WTC11 (cell line): ENCODE results near the gene PTPN5.

Experiments used
- GABPB1 ChIP-seq: sonication (generic); formaldehyde crosslinking; IDR thresholded peaks from 2 replicates; pipeline ENCODE4 v1.8.1; 2023; ENCODE audit warnings: mild to moderate bottlenecking, missing genetic modification reagents
- NFYB ChIP-seq: sonication (generic); formaldehyde crosslinking; conservative IDR thresholded peaks from 2 replicates; pipeline ENCODE4 v1.8.0; 2022; ENCODE audit warnings: low read depth, missing genetic modification reagents
- ZBTB21 ChIP-seq: sonication (generic); formaldehyde crosslinking; IDR thresholded peaks from 2 replicates; pipeline ENCODE4 v1.8.1; 2023; ENCODE audit warnings: mild to moderate bottlenecking, missing genetic modification reagents, borderline replicate concordance
- TF ChIP-seq, protein P1 (sequence below): sonication (generic); formaldehyde crosslinking; IDR thresholded peaks from 2 replicates; pipeline ENCODE4 v1.8.1; 2022; ENCODE audit warnings: low read depth, missing genetic modification reagents, borderline replicate concordance
- TF ChIP-seq, protein P2 (sequence below): sonication (generic); formaldehyde crosslinking; IDR thresholded peaks from 2 replicates; pipeline ENCODE4 v1.8.0; 2022; ENCODE audit warnings: mild to moderate bottlenecking, missing genetic modification reagents
- TF ChIP-seq, protein P3 (sequence below): fragments of 200-600 bp; IDR thresholded peaks from 2 replicates; pipeline ENCODE4 v1.8.0; 2022; ENCODE audit warnings: antibody characterized with exemption

DNA sequence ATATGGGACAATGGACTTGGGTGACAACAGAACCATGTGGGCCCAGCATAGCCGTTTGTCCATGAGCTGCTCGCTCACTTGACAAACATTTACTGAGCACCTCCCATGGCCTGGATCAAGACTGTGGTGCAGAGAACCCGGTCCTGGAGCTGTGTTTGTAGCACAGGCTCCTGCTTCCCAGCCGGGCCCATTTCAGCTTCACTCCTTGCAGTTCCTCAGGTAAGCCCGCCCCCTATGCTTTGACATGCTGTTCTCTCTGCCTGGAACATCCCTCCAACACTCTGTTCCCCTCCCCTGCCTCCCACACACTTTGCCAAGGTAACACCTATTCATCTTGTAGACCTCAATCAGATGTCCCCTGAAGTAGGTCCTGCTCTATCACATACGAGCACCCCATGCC lies 46.3 kb downstream of the PTPN5 start:
- TF ChIP-seq, protein P1, sequence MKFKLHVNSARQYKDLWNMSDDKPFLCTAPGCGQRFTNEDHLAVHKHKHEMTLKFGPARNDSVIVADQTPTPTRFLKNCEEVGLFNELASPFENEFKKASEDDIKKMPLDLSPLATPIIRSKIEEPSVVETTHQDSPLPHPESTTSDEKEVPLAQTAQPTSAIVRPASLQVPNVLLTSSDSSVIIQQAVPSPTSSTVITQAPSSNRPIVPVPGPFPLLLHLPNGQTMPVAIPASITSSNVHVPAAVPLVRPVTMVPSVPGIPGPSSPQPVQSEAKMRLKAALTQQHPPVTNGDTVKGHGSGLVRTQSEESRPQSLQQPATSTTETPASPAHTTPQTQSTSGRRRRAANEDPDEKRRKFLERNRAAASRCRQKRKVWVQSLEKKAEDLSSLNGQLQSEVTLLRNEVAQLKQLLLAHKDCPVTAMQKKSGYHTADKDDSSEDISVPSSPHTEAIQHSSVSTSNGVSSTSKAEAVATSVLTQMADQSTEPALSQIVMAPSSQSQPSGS: no peak
- TF ChIP-seq GABPB1 (no peak), ZBTB21 (no peak), NFYB (CRISPR knock-in tag) (no peak)
- TF ChIP-seq, protein P2, sequence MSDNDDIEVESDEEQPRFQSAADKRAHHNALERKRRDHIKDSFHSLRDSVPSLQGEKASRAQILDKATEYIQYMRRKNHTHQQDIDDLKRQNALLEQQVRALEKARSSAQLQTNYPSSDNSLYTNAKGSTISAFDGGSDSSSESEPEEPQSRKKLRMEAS (CRISPR knock-in tag): no peak
- TF ChIP-seq, protein P3, sequence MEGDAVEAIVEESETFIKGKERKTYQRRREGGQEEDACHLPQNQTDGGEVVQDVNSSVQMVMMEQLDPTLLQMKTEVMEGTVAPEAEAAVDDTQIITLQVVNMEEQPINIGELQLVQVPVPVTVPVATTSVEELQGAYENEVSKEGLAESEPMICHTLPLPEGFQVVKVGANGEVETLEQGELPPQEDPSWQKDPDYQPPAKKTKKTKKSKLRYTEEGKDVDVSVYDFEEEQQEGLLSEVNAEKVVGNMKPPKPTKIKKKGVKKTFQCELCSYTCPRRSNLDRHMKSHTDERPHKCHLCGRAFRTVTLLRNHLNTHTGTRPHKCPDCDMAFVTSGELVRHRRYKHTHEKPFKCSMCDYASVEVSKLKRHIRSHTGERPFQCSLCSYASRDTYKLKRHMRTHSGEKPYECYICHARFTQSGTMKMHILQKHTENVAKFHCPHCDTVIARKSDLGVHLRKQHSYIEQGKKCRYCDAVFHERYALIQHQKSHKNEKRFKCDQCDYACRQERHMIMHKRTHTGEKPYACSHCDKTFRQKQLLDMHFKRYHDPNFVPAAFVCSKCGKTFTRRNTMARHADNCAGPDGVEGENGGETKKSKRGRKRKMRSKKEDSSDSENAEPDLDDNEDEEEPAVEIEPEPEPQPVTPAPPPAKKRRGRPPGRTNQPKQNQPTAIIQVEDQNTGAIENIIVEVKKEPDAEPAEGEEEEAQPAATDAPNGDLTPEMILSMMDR: no peak
